ENCODE results near the gene GOLM1. TPM values are rescaled to one million over a fixed set of nuclear protein-coding genes. Genes with fewer than 3 reads are reported as not detected.

The GOLM1 gene
- total and polyA plus RNA-seq, 9 of the 15 experiments (the other 6 are each of a cell fraction or from before 2014, with no cell fraction given): 0.09 to 0.96 (median 0.40) TPM; not detected in 4

DNA sequence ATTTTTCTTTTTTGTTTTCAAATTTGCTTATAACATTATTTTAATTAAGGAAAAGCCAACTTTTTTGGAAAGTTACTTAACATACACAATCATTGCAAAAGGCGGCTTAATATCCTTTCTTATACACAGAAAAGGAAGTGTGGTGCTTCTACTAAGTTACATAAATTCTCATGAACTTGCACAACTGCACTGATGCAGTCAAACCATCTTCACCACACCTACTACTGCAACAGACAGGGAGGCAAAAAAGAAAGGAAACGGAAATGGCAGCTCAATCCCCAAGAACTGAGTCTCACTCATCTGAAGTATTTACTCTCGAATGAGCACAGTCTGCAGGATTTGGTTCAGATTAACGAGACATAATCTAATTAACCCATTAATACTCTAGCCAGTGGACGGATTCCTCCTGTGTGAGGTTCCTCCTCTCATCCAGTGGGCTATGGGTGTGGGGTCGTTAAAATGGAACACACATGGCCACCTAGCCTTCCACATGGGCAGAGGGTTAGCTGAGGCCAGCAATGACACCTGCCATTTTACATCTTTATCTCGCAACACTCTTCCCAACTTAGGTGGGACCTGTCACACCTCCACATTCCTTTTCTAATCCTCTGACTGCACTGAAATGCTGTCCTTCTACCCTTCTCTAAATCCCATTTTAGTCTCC lies 30.0 kb downstream of the GOLM1 start (continued):
- TF ChIP-seq, protein P1, sequence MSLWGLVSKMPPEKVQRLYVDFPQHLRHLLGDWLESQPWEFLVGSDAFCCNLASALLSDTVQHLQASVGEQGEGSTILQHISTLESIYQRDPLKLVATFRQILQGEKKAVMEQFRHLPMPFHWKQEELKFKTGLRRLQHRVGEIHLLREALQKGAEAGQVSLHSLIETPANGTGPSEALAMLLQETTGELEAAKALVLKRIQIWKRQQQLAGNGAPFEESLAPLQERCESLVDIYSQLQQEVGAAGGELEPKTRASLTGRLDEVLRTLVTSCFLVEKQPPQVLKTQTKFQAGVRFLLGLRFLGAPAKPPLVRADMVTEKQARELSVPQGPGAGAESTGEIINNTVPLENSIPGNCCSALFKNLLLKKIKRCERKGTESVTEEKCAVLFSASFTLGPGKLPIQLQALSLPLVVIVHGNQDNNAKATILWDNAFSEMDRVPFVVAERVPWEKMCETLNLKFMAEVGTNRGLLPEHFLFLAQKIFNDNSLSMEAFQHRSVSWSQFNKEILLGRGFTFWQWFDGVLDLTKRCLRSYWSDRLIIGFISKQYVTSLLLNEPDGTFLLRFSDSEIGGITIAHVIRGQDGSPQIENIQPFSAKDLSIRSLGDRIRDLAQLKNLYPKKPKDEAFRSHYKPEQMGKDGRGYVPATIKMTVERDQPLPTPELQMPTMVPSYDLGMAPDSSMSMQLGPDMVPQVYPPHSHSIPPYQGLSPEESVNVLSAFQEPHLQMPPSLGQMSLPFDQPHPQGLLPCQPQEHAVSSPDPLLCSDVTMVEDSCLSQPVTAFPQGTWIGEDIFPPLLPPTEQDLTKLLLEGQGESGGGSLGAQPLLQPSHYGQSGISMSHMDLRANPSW (CRISPR knock-in tag; IDR thresholded peaks at IDR 0.05): no peak
- TF ChIP-seq ZNF79 (CRISPR knock-in tag; IDR thresholded peaks at IDR 0.05; ENCODE audit: low read depth) (no peak), ZNF77 (CRISPR knock-in tag; IDR thresholded peaks at IDR 0.05) (no peak)
- TF ChIP-seq, protein P2, sequence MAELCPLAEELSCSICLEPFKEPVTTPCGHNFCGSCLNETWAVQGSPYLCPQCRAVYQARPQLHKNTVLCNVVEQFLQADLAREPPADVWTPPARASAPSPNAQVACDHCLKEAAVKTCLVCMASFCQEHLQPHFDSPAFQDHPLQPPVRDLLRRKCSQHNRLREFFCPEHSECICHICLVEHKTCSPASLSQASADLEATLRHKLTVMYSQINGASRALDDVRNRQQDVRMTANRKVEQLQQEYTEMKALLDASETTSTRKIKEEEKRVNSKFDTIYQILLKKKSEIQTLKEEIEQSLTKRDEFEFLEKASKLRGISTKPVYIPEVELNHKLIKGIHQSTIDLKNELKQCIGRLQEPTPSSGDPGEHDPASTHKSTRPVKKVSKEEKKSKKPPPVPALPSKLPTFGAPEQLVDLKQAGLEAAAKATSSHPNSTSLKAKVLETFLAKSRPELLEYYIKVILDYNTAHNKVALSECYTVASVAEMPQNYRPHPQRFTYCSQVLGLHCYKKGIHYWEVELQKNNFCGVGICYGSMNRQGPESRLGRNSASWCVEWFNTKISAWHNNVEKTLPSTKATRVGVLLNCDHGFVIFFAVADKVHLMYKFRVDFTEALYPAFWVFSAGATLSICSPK (IDR thresholded peaks at IDR 0.05; ENCODE audit: borderline replicate concordance): no peak
- TF ChIP-seq, protein P3, sequence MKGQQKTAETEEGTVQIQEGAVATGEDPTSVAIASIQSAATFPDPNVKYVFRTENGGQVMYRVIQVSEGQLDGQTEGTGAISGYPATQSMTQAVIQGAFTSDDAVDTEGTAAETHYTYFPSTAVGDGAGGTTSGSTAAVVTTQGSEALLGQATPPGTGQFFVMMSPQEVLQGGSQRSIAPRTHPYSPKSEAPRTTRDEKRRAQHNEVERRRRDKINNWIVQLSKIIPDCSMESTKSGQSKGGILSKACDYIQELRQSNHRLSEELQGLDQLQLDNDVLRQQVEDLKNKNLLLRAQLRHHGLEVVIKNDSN (CRISPR knock-in tag; IDR thresholded peaks at IDR 0.05): no peak

Measured in K562 (cell line).